HCEC 1CT (cell line): ENCODE data around the gene AGPAT4.
"Not testable (repeated sequence)": the region's sequence is repeated elsewhere in the genome, so short reads cannot be mapped to it uniquely, and the experiment has no call there.

Experiments
- DNase-seq: peaks from one replicate; pipeline ENCODE4 v3.0.0-alpha.2; 2017

The AGPAT4 gene, protein sequence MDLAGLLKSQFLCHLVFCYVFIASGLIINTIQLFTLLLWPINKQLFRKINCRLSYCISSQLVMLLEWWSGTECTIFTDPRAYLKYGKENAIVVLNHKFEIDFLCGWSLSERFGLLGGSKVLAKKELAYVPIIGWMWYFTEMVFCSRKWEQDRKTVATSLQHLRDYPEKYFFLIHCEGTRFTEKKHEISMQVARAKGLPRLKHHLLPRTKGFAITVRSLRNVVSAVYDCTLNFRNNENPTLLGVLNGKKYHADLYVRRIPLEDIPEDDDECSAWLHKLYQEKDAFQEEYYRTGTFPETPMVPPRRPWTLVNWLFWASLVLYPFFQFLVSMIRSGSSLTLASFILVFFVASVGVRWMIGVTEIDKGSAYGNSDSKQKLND

DNA sequence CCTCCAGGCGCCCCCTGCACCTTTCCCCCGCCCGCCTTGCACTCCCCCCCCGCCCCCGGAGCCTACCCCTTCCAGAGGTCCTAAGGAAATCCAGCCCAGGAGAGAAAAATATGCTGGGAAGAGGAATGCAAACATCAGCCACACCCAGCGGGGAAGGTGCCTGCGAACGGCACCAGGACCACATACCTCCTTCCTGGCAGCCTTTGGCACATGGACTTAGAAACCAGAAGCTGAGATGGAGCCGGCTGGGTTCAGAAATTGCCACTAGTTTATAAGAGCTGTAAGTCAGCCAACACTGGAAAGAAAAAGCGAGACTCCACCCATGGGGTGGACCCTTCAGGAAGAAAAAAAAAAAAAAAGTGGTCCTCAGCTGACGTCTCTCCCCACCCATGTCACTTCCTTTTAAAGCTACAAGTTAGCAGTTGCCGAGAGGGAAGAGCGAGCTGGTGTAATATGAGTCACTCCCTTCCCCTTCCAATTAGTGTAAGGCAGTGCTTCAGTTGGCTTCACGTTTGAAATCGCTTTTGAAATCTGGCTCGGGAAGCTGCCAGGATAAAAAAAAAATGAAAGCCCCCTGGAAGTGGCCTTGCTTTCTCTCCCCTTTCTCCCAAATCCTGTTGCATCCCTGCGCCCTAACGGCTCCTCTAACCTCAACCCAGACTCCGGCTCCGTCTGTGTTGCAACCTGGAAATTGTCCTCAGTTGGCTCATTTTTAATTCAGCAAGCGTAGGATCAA is at the start of gene AGPAT4:
Gene AGPAT4, minus strand, starts transcription at position 310 of the 736 bp plus-strand sequence. CDS start 41,848 bp downstream, outside the sequence.
- DNase-seq: peak; percentile 97

GRCh38 chr6:161319231-161319630 is 45.4 kb upstream of the AGPAT4 start:
- DNase-seq: no peak

GRCh38 chr6:161318456-161318855 is 44.6 kb upstream of the AGPAT4 start:
- no peak for DNase-seq

GRCh38 chr6:161316531-161316930 is 42.7 kb upstream of the AGPAT4 start:
- DNase-seq: no peak

- DNase-seq: not testable (repeated sequence)
These were observed 41.5 kb upstream of the AGPAT4 start for GRCh38 chr6:161315246-161315917.

DNA sequence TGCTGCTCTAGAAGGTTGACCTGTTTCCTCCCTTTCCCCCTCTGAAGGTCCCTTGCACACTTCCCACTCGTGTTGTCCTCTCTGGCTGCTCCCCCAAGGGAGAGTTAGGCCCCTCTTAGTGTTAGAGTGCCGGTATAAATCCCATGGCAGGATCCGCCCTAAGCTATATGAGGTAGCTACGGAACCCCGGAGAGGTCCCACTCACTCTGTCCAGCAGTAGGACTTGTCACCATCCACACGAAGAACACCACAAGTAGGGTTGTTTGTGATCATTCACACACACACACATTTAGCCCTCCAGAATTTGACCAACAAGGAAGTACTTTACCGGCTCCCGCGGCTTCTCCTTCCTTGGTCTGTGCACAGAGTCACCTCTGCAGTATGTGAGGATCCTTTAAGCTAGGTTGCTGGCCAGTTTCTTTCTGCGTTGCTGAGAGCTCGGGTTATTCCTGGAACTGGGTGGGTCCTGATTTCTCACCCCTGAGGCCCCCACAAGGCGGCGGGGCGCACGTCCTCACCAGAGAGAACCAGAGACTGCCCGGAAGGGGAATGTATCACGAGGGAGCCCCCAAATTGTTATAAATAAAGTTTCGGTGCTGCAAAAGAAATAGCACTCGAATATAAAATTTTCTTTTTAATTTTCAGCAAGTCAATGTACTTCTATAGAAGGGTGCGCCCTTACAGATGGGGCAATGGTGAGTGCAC is 40.8 kb upstream of the AGPAT4 start:
- DNase-seq: not testable (repeated sequence)

DNA sequence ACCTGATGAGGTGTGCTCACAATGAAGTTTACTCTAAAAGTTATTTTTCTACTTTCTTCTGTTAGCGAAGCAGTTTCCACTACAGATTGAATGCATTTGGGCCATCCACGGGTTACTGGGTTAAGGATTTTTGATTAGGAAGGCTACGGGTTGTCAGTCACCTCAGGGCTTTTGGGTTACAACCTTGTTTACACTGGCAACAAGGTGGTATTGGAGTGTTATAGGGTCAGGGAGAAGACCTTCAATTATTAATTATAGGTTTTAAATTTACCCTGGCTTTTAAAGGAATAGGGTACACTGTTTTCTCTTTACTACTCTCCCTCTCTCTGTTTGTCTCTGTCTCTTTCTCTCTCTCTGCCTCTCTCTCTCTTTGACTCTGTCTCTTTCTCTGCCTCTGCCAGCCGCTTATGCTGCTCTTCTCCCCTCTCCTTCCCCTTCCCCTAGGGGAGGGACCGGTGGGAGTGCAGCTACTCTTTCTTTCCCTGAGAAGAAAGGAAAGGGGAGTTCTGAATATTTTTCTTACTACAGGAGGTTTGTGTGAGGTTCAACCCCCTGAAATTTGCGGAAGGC is 40.2 kb upstream of the AGPAT4 start:
- DNase-seq: no peak

DNA sequence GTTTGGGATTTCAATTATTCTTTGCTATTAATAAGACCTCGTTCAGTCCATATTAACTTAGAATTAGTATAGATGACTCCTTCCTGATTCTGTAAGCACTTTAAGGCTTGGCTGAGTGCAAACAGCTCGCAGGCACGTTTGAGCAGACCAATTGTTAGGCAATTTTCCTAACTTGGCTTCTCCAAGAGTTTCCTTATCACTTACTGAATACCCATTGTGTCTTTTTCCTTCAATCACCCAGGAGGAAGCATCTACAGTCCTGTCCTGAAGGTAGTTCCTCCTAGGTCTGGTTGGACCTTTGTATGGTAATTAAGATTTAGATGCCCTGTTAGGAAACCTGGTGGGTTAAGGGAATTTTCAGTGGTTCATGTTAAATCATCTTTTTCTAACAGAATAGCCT is 39.6 kb upstream of the AGPAT4 start:
- not testable (repeated sequence) for DNase-seq

GRCh38 chr6:161309774-161310173 is 35.9 kb upstream of the AGPAT4 start:
- DNase-seq: not testable (repeated sequence)

DNA sequence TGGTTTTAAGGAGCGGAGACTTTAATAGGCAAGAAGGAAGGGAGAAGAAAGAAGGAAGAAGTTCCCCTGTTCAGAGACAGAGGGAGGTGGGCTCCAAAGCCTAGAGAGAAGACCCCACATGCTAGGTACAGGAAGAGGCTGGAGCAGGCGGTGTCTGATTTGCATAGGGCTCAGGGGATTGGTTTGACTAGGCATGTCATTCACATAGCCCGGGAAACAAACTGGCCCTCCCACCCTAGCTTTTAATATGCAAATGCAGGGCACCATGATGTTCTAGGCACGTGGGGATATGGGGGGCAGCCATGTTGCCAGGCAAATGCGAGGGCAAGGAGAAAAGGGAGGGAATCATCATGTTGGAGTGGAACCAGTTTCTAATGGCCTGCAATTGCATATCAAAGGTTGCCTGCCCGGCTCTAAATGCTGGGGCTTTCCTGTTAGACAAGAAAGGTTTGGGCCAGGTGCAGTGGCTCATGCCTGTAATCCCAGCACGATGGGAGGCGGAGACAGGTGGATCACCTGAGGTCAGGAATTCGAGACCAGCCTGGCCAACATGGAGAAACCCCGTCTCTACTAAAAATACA is 34.3 kb upstream of the AGPAT4 start:
- no peak for DNase-seq

- no peak for DNase-seq
These were observed 32.0 kb upstream of the AGPAT4 start for GRCh38 chr6:161305860-161306259.

DNA sequence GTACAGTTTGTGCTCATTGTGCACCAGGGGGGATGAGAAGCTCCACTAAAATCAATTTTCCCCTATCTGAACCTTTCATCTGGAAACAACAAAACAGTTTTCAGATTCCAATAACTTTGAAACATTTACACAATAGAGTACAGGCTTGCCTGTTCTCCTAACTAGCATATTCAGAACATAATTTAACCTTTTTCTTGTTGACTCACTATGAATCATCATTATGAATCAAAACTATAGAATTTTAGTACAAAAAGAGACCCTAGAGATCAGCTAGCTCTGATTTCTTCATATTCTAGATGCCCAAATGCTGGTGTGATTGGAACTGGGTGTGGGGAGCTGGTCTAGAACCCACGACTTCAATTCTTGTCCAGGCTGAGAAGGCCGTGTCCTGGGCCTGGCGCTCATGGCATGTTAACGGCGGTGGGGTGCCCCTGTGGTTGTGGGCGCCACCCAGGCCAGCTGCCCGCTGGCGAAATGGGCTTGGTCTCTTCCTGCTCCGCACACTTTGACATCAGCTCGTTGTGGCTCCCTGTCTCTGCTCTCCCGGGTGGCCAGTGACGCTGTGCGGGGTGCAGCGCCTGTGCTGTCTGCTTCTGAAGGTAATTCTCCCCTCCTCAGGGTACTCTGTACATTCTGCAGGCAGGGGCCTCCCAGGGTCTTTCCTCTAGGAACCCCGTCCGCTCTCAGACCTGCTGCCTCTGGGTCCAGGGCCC is 29.9 kb upstream of the AGPAT4 start:
- peak; percentile 86 for DNase-seq

DNA sequence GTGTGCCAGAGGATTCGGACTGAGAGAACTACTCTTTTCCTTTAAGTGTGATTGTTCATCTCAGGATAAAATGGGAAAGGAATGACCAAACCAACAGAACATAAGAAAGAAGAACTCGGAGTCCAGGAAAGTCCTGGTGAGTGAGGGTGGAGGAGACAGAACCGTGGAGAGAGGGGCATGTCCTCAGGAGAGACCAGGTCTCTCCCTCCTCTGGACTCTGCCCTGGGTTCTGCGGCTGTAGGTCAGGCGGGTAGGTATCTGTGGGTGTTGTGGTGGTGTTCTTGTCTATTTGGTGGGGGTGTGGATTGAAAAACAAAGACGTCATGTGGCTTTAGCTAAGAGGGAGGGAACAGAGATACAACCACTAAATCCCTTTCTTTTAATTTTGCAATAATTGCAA is 29.1 kb upstream of the AGPAT4 start:
- no peak for DNase-seq

DNA sequence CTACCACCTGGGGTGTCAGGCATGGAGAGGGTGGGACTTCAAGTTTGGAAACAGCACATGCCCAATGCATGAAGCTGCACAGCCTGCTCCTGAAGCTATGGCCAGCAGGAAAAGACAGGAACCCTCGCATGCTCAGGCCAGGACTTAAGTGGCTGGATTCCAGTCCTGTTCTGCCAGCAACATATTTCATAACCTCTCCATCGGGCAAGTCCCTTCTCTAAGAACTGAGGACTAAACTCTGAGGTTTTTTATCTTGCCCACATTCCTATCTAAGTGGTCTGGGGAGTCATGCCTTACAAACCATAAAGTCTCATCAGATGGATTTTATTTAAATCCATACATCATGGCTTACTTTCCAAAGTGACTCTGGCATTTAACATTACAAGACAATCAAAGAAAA is 27.5 kb upstream of the AGPAT4 start:
- peak; percentile 40 for DNase-seq

GRCh38 chr6:161300823-161301222 is 27.0 kb upstream of the AGPAT4 start:
- no peak for DNase-seq

DNA sequence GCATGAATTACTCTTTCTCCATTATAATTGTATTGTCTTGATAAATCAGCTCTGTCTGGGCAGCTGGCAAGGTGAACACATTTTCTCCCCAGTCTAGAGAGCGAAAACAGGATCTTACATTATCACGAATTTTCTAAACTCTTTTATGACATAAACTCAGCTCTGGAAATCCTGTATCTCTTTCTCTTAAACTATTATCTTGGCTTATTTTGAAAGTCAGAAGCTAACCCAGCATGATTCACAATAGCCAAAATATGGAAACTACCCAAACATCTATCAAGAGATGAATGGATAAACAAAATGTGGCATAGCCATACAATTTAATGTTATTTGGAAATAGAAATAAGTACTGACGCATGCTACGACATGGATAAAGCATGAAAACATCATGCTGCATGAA is 25.9 kb upstream of the AGPAT4 start:
- no peak for DNase-seq

DNA sequence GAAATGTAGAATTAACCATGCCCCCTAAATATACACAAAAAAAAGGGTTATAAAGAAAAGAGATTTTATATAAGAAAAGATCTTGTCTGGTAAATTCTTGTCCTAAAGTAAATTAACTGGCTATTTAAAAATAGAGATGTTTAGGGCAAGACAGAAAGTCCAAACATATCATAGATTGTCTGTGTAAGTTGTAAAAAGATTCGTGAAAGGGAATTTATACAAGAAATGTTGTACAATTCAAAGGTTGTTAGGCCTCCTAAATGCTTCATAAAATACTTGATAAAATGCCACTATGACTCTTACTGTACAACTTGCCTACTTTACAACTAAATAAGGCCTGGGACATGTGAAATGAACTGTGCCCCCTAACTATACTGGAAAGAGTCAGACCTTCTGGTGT is 21.9 kb upstream of the AGPAT4 start:
- DNase-seq: no peak

DNA sequence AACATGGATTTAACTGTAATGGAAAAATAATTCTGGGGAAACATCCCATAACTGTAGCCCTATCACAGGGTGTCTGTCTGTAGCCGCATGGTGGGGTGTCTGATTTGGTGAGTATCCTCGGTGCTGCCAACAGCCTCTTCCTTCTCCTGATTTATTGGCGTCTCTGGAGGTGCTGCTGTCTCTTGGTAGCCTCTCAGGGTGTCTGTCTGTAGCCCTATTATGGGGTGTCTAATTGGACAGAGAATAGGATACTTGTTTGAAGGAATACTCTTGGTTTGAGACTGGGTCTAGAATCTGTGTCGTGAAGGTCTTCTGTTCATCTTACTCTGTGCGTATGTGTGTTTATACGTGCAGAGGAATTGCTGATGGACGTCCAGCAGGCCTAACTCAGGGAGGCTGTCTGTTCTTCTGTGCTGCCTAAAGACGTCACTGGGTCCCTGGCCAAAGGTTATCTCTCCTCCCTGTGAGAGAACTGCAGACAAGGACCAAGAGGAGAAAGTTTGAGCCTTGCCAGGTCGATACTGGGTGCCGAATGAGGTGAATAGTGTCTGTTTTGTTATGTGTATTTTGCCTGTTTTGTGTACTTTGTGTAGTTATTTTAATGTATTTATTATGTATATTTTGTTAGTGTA is 18.9 kb upstream of the AGPAT4 start:
- DNase-seq: no peak

DNA sequence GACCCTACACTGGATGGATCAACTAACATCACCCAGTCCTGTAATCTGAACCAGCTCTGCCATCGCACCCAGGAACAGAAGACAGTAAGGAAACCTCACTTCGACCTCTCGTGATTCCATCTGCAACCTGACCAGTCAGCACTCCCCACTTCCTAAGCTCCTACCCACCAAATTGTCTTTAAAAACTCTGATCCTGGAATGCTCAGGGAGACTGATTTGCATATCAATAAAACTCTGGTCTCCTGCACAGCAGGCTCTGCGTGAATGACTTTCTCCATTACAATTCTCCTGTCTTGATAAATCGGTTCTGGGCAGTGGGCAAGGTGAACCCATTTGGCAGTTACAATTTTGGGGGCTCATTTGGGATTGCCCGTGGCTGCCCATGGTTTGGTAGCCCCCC is 18.3 kb upstream of the AGPAT4 start:
- no peak for DNase-seq

- no peak for DNase-seq
These were observed 16.9 kb upstream of the AGPAT4 start for GRCh38 chr6:161290751-161291150.

DNA sequence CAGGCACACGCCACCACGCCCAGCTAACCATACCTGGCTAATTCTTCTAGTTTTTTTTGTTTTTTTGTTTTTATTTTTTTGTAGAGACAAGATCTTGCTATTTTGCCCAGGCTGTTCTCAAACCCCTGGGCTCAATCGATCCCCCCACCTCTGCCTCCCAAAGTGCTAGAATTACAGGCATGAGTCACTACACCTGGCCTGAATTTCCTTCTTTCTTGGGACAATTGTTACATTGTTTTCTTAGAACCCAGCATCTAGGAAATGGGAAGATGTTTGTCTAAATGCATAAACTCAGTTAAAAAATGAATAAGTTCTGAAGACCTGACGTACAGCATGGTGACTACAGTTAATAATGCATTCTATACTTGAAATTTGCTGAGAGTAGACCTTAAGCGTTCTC is 10.8 kb upstream of the AGPAT4 start:
- no peak for DNase-seq
